Adipocyte (in vitro differentiated cells): ENCODE measurements around the gene SMAD3.
A peak's percentile ranks its signal among the peaks of the same experiment; 100 is the strongest.

Experiments used
- DNase-seq: peaks from one replicate; pipeline ENCODE4 v3.0.0-alpha.2; 2015; ENCODE audit warnings: low read depth
- H3K27me3 ChIP-seq: replicated peaks from 2 replicates; pipeline ENCODE4 v1.7.0; 2013; ENCODE audit warnings: mild to moderate bottlenecking, low read length, moderate library complexity; ENCODE audit not compliant: control insufficient read depth, insufficient read depth
- H3K36me3 ChIP-seq: 2 replicates; pipeline ENCODE4 v1.7.0; 2013; ENCODE audit warnings: low read length, mild to moderate bottlenecking, moderate library complexity; ENCODE audit not compliant: control insufficient read depth, insufficient read depth, severe bottlenecking
- H3K4me1 ChIP-seq: 2 replicates; pipeline ENCODE4 v1.7.0; 2013; ENCODE audit warnings: mild to moderate bottlenecking, low read length, moderate library complexity; ENCODE audit not compliant: control insufficient read depth, insufficient read depth
- H3K4me3 ChIP-seq: 2 replicates; pipeline ENCODE4 v1.7.0; 2013; ENCODE audit warnings: mild to moderate bottlenecking, low read length, moderate library complexity
- H3K9ac ChIP-seq: 2 replicates; pipeline ENCODE4 v1.7.0; 2013; ENCODE audit warnings: mild to moderate bottlenecking, low read length, moderate library complexity
- H3K9me3 ChIP-seq: 2 replicates; pipeline ENCODE4 v1.7.0; 2013; ENCODE audit warnings: mild to moderate bottlenecking, low read length, moderate library complexity; ENCODE audit not compliant: control insufficient read depth

Gene SMAD3

GRCh38 chr15:67050522-67051087, 14.8 kb upstream of the SMAD3 start:
- H3K4me3 ChIP-seq = no peak overlapping the region
- H3K9me3 ChIP-seq = no peaks in the 10 kb centered on the region
- no peak for DNase-seq
- no peaks in the 10 kb centered on the region for H3K36me3 ChIP-seq
- H3K9ac ChIP-seq = peak overlapping the region; percentile 58
- no peaks in the 10 kb centered on the region for H3K27me3 ChIP-seq
- H3K4me1 ChIP-seq = peaks cover 39% of the 10 kb centered on the region

DNA sequence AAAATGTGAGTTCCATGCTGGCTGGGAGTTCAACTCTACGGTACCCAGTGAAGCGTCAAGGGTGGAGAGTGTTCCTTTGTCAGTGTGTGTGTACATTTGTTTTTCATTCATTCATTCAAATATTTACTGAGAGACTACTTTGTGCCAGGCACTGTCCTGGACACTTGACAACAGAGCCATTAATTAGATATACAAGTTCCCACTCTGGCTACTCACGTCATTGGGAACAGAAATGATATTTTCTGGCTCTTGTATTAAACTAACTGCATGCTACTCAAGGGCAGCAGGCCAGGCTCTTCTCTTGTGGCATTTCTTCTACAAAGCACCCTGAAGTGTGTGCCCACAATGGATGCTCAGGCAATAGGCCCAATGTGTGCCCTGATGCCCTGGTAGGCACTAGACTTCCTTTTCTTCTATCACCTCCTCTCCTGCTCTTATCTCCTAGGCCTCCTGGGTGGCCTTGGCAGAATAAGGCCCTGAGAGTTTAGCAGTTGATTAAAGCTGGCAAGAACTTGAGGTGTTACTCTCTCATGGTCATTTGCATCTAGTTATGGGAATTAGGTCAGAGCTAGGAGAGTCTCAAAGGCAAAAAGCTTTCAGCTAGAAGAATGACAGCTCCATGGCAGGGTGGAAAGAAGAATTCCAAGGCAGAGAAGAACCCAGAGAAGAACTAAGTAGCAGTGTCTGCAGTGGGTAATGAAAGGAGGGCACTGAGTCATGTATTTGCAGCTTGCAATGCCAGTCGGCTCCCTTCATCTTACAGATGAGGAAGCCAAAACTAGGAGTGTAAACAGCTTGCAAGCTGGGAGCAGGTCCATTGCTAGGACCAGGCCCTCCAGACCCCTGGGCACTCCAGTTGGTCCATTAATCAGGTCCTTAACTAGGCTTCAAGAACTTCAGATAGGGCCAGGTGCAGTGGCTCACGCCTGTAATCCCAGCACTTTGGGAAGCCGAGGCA, 14.0 kb upstream of the SMAD3 start:
- Histone ChIP-seq H3K9me3 (no peaks in the 10 kb centered on the region), H3K27me3 (no peaks in the 10 kb centered on the region), H3K9ac (no peak overlapping the region), H3K4me1 (peaks cover 39% of the 10 kb centered on the region), H3K36me3 (no peaks in the 10 kb centered on the region), H3K4me3 (no peak overlapping the region)
- DNase-seq = no peak

DNA sequence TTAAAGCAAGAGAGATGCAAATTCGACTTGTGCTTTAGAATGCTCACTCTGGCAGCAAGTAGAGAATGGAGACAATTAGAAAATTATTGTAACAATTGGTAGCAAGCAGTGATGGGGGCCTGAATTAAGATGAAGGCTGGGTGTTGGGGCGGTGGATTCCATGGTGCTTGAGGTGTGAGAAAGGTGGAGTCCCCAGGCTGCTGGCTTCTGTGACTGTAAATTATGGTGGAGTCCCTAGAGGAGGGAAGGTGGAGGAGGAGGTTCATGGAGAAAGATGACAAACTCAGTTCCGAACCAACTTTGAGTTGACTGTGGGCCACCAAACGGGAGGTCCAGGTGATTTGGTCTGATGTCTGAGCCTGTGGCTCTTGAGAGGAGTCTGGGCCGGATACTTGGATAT, 10.7 kb upstream of the SMAD3 start:
- Histone ChIP-seq H3K9ac (no peak overlapping the region), H3K4me3 (no peak overlapping the region), H3K36me3 (no peaks in the 10 kb centered on the region), H3K27me3 (no peaks in the 10 kb centered on the region), H3K4me1 (peaks cover 32% of the 10 kb centered on the region), H3K9me3 (no peaks in the 10 kb centered on the region)
- no peak for DNase-seq

GRCh38 chr15:67059127-67059553, 6.3 kb upstream of the SMAD3 start:
- H3K9me3 ChIP-seq = no peaks in the 10 kb centered on the region
- no peaks in the 10 kb centered on the region for H3K27me3 ChIP-seq
- peak overlapping the region; percentile 73 for H3K4me3 ChIP-seq
- no peak for DNase-seq
- no peaks in the 10 kb centered on the region for H3K36me3 ChIP-seq
- H3K4me1 ChIP-seq = peaks cover 19% of the 10 kb centered on the region
- peak overlapping the region; percentile 50 for H3K9ac ChIP-seq

GRCh38 chr15:67061811-67062368, 3.5 kb upstream of the SMAD3 start:
- Histone ChIP-seq H3K9me3 (no peaks in the 10 kb centered on the region), H3K4me3 (no peak overlapping the region), H3K4me1 (peaks cover 28% of the 10 kb centered on the region), H3K27me3 (no peaks in the 10 kb centered on the region), H3K9ac (no peak overlapping the region), H3K36me3 (no peaks in the 10 kb centered on the region)
- no peak for DNase-seq

GRCh38 chr15:67062369-67062985, 2.9 kb upstream of the SMAD3 start:
- Histone ChIP-seq H3K9ac (no peak overlapping the region), H3K4me1 (peaks cover 32% of the 10 kb centered on the region), H3K9me3 (no peaks in the 10 kb centered on the region), H3K27me3 (no peaks in the 10 kb centered on the region), H3K4me3 (no peak overlapping the region), H3K36me3 (no peaks in the 10 kb centered on the region)
- DNase-seq = no peak

GRCh38 chr15:67063689-67064606, 1.5 kb upstream of the SMAD3 start:
- peak overlapping the region; percentile 76 for H3K4me3 ChIP-seq
- H3K9ac ChIP-seq = peak overlapping the region; percentile 88
- H3K36me3 ChIP-seq = no peaks in the 10 kb centered on the region
- no peaks in the 10 kb centered on the region for H3K27me3 ChIP-seq
- DNase-seq = no peak
- peaks cover 40% of the 10 kb centered on the region for H3K4me1 ChIP-seq
- H3K9me3 ChIP-seq = no peaks in the 10 kb centered on the region

GRCh38 chr15:67064607-67065530, 533 bp upstream of the SMAD3 start:
- Histone ChIP-seq H3K27me3 (no peaks in the 10 kb centered on the region), H3K9me3 (no peaks in the 10 kb centered on the region), H3K4me3 (peak overlapping the region; percentile 76), H3K9ac (peak overlapping the region; percentile 88), H3K4me1 (peaks cover 40% of the 10 kb centered on the region), H3K36me3 (no peaks in the 10 kb centered on the region)
- no peak for DNase-seq

- peak; percentile 63 for DNase-seq
- H3K4me1 ChIP-seq = peaks cover 40% of the 10 kb centered on the region
- H3K9me3 ChIP-seq = no peaks in the 10 kb centered on the region
- H3K36me3 ChIP-seq = peaks cover 6% of the 10 kb centered on the region
- H3K4me3 ChIP-seq = peak overlapping the region; percentile 93
- H3K9ac ChIP-seq = peak overlapping the region; percentile 94
- H3K27me3 ChIP-seq = no peaks in the 10 kb centered on the region
These were observed 898 bp downstream of the SMAD3 start for GRCh38 chr15:67066041-67066958.
